PFSK-1 (cell line): ENCODE measurements around the gene FOXO1.

Experiments used
- FOXP2 ChIP-seq: optimal IDR thresholded peaks from 2 replicates; pipeline ENCODE3; 2011; ENCODE audit warnings: borderline replicate concordance, control low read depth, inconsistent platforms; ENCODE audit not compliant: insufficient read depth; ENCODE audit errors: extremely low read length, extremely low read depth
- POLR2AphosphoS5 ChIP-seq: IDR thresholded peaks from 2 replicates; pipeline ENCODE4 v1.6.1; 2012; ENCODE audit warnings: low read depth, mild to moderate bottlenecking, control low read depth, low read length, moderate library complexity
- REST ChIP-seq, 2 experiments: IDR thresholded peaks; 2 replicates each; pipeline versions ENCODE4 v1.6.1 to v1.8.0; 2011 to 2012; ENCODE audit warnings: low read depth in 2 of 2, low read length in 2 of 2, control low read depth in 1 of 2, inconsistent platforms in 1 of 2, mild to moderate bottlenecking in 1 of 2, moderate library complexity in 1 of 2; ENCODE audit not compliant: insufficient read depth in 1 of 2
- SIN3A ChIP-seq: IDR thresholded peaks from 2 replicates; pipeline ENCODE4 v1.6.1; 2012; ENCODE audit warnings: mild to moderate bottlenecking, low read length, moderate library complexity, borderline replicate concordance; ENCODE audit not compliant: insufficient read depth
- TAF1 ChIP-seq: IDR thresholded peaks from 2 replicates; pipeline ENCODE4 v1.6.1; 2012; ENCODE audit warnings: low read length, control low read depth, borderline replicate concordance; ENCODE audit not compliant: insufficient read depth

Gene FOXO1

GRCh38 chr13:40660692-40661091 is 5.7 kb downstream of the FOXO1 start:
- no peak for TF ChIP-seq REST (IDR thresholded peaks at IDR 0.05; ENCODE audit: insufficient read depth in 1 of 2, low read depth in 2 of 2, low read length in 2 of 2)
- no peak for TF ChIP-seq SIN3A
- no peak for TF ChIP-seq FOXP2
- no peak for TF ChIP-seq TAF1
- no peak for TF ChIP-seq POLR2AphosphoS5

GRCh38 chr13:40660141-40660664 is 6.2 kb downstream of the FOXO1 start:
- TF ChIP-seq FOXP2 (no peak), SIN3A (no peak), POLR2AphosphoS5 (no peak), TAF1 (no peak), REST (IDR thresholded peaks at IDR 0.05; ENCODE audit: insufficient read depth in 1 of 2, low read depth in 2 of 2, low read length in 2 of 2) (no peak)

- TF ChIP-seq SIN3A: no peak
- TF ChIP-seq REST (IDR thresholded peaks at IDR 0.05; ENCODE audit: insufficient read depth in 1 of 2, low read depth in 2 of 2, low read length in 2 of 2): no peak
- TF ChIP-seq POLR2AphosphoS5: no peak
Observed at GRCh38 chr13:40657951-40658350, 8.5 kb downstream of the FOXO1 start.

GRCh38 chr13:40657307-40657706 is 9.1 kb downstream of the FOXO1 start:
- no peak for TF ChIP-seq REST (IDR thresholded peaks at IDR 0.05; ENCODE audit: insufficient read depth in 1 of 2, low read depth in 2 of 2, low read length in 2 of 2)
- no peak for TF ChIP-seq FOXP2
- TF ChIP-seq SIN3A: no peak
- no peak for TF ChIP-seq TAF1
- no peak for TF ChIP-seq POLR2AphosphoS5

GRCh38 chr13:40656358-40656757 is 10.1 kb downstream of the FOXO1 start:
- TF ChIP-seq SIN3A: no peak
- no peak for TF ChIP-seq POLR2AphosphoS5
- no peak for TF ChIP-seq FOXP2
- no peak for TF ChIP-seq TAF1
- TF ChIP-seq REST (IDR thresholded peaks at IDR 0.05; ENCODE audit: insufficient read depth in 1 of 2, low read depth in 2 of 2, low read length in 2 of 2): no peak
